ACC112 (cell line): ENCODE results near the gene MCF2L.

Experiments used
- H2AFZ ChIP-seq: fragments of 200-600 bp; sonication (generic); one replicate; pipeline ENCODE4 v1.6.0; 2017; ENCODE audit warnings: antibody characterized with exemption, low read length; ENCODE audit not compliant: unreplicated experiment
- H3K27ac ChIP-seq: fragments of 200-600 bp; sonication (generic); 2 replicates; pipeline ENCODE4 v1.5.1; 2014; ENCODE audit warnings: low read depth, mild to moderate bottlenecking, antibody characterized with exemption, low read length, moderate library complexity
- H3K27me3 ChIP-seq: fragments of 200-600 bp; sonication (generic); 2 replicates; pipeline ENCODE4 v1.6.1; 2014; ENCODE audit warnings: mild to moderate bottlenecking, antibody characterized with exemption, low read length, moderate library complexity, mixed read lengths; ENCODE audit not compliant: insufficient read depth
- H3K36me3 ChIP-seq: fragments of 200-600 bp; sonication (generic); 2 replicates; pipeline ENCODE4 v1.6.1; 2016; ENCODE audit warnings: mild to moderate bottlenecking, antibody characterized with exemption, low read length, moderate library complexity, mixed read lengths; ENCODE audit not compliant: insufficient read depth
- H3K4me1 ChIP-seq: fragments of 200-600 bp; sonication (generic); one replicate; pipeline ENCODE4 v1.6.1; 2016; ENCODE audit warnings: low read length, mixed read lengths; ENCODE audit not compliant: insufficient read depth, unreplicated experiment, control insufficient read depth
- H3K4me3 ChIP-seq: fragments of 200-600 bp; sonication (generic); 2 replicates; pipeline ENCODE4 v1.5.1; 2014; ENCODE audit warnings: mild to moderate bottlenecking, low read depth, low read length
- H3K79me2 ChIP-seq: fragments of 200-600 bp; sonication (generic); one replicate; pipeline ENCODE4 v1.6.0; 2016; ENCODE audit warnings: low read length; ENCODE audit not compliant: control insufficient read depth, unreplicated experiment, insufficient read depth

Gene MCF2L

GRCh38 chr13:112974125-112974524 lies 5.1 kb downstream of the MCF2L start:
- H3K4me3 ChIP-seq: no peak overlapping the region
- no peaks in the 10 kb centered on the region for H3K36me3 ChIP-seq
- H3K79me2 ChIP-seq: no peaks in the 10 kb centered on the region
- H3K4me1 ChIP-seq: no peaks in the 10 kb centered on the region
- no peak overlapping the region for H3K27ac ChIP-seq
- H2AFZ ChIP-seq: no peak overlapping the region
- peaks cover 62% of the 10 kb centered on the region for H3K27me3 ChIP-seq

GRCh38 chr13:112974671-112975070 lies 5.7 kb downstream of the MCF2L start:
- H3K36me3 ChIP-seq: no peaks in the 10 kb centered on the region
- H2AFZ ChIP-seq: no peak overlapping the region
- H3K4me1 ChIP-seq: no peaks in the 10 kb centered on the region
- H3K79me2 ChIP-seq: no peaks in the 10 kb centered on the region
- no peak overlapping the region for H3K27ac ChIP-seq
- peaks cover 61% of the 10 kb centered on the region for H3K27me3 ChIP-seq
- no peak overlapping the region for H3K4me3 ChIP-seq

GRCh38 chr13:112975401-112975939 lies 6.5 kb downstream of the MCF2L start:
- Histone ChIP-seq H3K27me3 (peaks cover 61% of the 10 kb centered on the region), H3K4me1 (no peaks in the 10 kb centered on the region), H3K79me2 (no peaks in the 10 kb centered on the region), H3K4me3 (no peak overlapping the region), H3K36me3 (no peaks in the 10 kb centered on the region), H3K27ac (no peak overlapping the region), H2AFZ (no peak overlapping the region)

DNA sequence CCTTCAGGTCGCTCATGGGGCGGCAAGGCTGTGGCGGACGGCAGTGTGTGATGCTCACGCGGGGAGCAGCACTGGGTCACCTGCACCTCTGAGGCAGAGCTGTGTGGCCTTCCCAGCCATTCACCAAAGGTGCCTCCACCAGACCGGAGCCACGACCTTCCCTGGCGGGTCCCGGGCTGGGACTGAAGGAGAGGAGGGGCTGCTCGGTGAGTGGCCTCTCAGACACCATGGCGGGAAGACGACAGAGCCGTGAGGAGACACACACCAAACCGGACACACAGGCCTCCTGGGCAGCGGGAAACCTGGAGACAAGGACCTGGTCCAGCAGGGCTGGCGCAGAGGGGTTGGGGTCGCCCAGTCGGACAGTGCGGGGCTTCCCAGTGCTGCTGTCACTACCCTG lies 7.5 kb downstream of the MCF2L start:
- Histone ChIP-seq H3K4me1 (no peaks in the 10 kb centered on the region), H3K4me3 (no peak overlapping the region), H3K79me2 (no peaks in the 10 kb centered on the region), H3K36me3 (no peaks in the 10 kb centered on the region), H2AFZ (no peak overlapping the region), H3K27me3 (peaks cover 60% of the 10 kb centered on the region), H3K27ac (no peak overlapping the region)

GRCh38 chr13:112977091-112977490 lies 8.1 kb downstream of the MCF2L start:
- H2AFZ ChIP-seq: no peak overlapping the region
- no peak overlapping the region for H3K4me3 ChIP-seq
- no peaks in the 10 kb centered on the region for H3K4me1 ChIP-seq

GRCh38 chr13:112977525-112977924 lies 8.5 kb downstream of the MCF2L start:
- H2AFZ ChIP-seq: no peak overlapping the region
- no peak overlapping the region for H3K4me3 ChIP-seq
- H3K79me2 ChIP-seq: no peaks in the 10 kb centered on the region
- no peak overlapping the region for H3K27ac ChIP-seq
- no peaks in the 10 kb centered on the region for H3K36me3 ChIP-seq
- peaks cover 59% of the 10 kb centered on the region for H3K27me3 ChIP-seq
- no peaks in the 10 kb centered on the region for H3K4me1 ChIP-seq

More at GRCh38 chr13:112977091-112977490, 8.1 kb downstream of the MCF2L start:
- no peaks in the 10 kb centered on the region for H3K79me2 ChIP-seq
- no peak overlapping the region for H3K27ac ChIP-seq
- H3K36me3 ChIP-seq: no peaks in the 10 kb centered on the region
- H3K27me3 ChIP-seq: peaks cover 55% of the 10 kb centered on the region

DNA sequence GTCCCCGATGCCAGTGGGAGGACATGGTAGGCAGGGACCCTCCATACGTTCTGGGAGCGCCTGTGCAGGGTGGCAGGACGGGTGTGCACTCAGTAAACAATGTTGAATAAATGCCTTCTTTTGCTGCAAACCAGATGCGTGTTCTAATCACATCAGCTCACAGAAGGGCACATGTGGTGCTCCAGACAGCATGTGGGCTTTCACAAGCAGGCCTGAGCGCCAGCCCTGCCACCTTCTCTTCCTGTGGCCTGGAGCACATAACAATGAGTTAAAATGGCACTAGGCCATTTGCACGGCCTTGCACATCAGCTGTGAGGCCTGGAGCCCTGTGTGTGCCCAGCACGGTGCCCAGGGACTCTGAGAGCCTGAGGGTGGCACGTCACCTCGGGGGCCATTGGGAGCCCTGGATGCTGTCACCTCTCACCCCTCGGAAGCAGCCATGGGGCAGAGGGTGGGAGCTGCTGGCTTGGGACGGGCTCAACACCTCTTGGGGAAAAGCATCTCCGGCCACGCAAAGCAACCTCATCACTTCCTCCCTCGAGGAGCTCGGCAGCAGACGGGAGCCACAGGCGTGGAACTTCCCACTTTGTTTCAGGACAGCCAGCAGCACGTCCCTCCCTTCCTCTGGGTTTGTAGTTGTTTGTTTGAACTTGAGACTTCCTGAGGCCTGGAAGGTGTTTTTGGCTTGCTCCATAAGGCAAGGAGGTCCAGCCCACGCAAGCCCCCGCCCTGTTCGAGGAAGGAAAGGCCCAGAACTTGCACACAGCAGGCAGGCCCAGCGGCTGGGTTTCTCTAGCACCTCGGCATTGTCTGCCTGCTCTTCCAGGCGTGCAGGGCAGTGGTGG lies 9.8 kb downstream of the MCF2L start:
- Histone ChIP-seq H3K36me3 (no peaks in the 10 kb centered on the region), H2AFZ (no peak overlapping the region), H3K27me3 (peaks cover 72% of the 10 kb centered on the region), H3K79me2 (no peaks in the 10 kb centered on the region), H3K27ac (no peak overlapping the region), H3K4me3 (no peak overlapping the region), H3K4me1 (no peaks in the 10 kb centered on the region)

- Histone ChIP-seq H3K79me2 (no peaks in the 10 kb centered on the region), H3K36me3 (no peaks in the 10 kb centered on the region), H2AFZ (no peak overlapping the region), H3K4me1 (no peaks in the 10 kb centered on the region), H3K27me3 (peaks cover 69% of the 10 kb centered on the region), H3K4me3 (no peak overlapping the region), H3K27ac (no peak overlapping the region)
Observed at GRCh38 chr13:112979406-112979902, 10.4 kb downstream of the MCF2L start.

- Histone ChIP-seq H3K27ac (no peak overlapping the region), H2AFZ (no peak overlapping the region), H3K4me1 (no peaks in the 10 kb centered on the region), H3K79me2 (no peaks in the 10 kb centered on the region), H3K4me3 (no peak overlapping the region), H3K36me3 (no peaks in the 10 kb centered on the region), H3K27me3 (peaks cover 64% of the 10 kb centered on the region)
Observed at GRCh38 chr13:112980434-112980833, 11.4 kb downstream of the MCF2L start.

- no peaks in the 10 kb centered on the region for H3K4me1 ChIP-seq
- H3K36me3 ChIP-seq: no peaks in the 10 kb centered on the region
- no peaks in the 10 kb centered on the region for H3K79me2 ChIP-seq
- H2AFZ ChIP-seq: no peak overlapping the region
- H3K27me3 ChIP-seq: peaks cover 65% of the 10 kb centered on the region
- H3K27ac ChIP-seq: no peak overlapping the region
- H3K4me3 ChIP-seq: no peak overlapping the region
Observed at GRCh38 chr13:112981451-112981850, 12.4 kb downstream of the MCF2L start.
